ENCODE measurements around the gene TSPAN18.

- TF ChIP-seq POLR2AphosphoS5 (IDR thresholded peaks at IDR 0.05) (no peak), POLR2A (IDR thresholded peaks at IDR 0.05) (no peak), CTCF (IDR thresholded peaks at IDR 0.05) (no peak), EP300 (IDR thresholded peaks at IDR 0.05) (no peak)
Measured at GRCh38 chr11:44936951-44937543, 210.3 kb downstream of the TSPAN18 start.
